GM21786 (cell line): ENCODE data around the gene ENTPD1.
"Not testable (repeated sequence)": the region's sequence is repeated elsewhere in the genome, so short reads cannot be mapped to it uniquely, and the experiment has no call there.

Experiments used
- ATAC-seq: cut with Tn5 transposase; IDR thresholded peaks from one replicate; pipeline ENCODE4 v1.9.1; 2021; ENCODE audit not compliant: unreplicated experiment

ENTPD1 gene, protein sequence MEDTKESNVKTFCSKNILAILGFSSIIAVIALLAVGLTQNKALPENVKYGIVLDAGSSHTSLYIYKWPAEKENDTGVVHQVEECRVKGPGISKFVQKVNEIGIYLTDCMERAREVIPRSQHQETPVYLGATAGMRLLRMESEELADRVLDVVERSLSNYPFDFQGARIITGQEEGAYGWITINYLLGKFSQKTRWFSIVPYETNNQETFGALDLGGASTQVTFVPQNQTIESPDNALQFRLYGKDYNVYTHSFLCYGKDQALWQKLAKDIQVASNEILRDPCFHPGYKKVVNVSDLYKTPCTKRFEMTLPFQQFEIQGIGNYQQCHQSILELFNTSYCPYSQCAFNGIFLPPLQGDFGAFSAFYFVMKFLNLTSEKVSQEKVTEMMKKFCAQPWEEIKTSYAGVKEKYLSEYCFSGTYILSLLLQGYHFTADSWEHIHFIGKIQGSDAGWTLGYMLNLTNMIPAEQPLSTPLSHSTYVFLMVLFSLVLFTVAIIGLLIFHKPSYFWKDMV

DNA sequence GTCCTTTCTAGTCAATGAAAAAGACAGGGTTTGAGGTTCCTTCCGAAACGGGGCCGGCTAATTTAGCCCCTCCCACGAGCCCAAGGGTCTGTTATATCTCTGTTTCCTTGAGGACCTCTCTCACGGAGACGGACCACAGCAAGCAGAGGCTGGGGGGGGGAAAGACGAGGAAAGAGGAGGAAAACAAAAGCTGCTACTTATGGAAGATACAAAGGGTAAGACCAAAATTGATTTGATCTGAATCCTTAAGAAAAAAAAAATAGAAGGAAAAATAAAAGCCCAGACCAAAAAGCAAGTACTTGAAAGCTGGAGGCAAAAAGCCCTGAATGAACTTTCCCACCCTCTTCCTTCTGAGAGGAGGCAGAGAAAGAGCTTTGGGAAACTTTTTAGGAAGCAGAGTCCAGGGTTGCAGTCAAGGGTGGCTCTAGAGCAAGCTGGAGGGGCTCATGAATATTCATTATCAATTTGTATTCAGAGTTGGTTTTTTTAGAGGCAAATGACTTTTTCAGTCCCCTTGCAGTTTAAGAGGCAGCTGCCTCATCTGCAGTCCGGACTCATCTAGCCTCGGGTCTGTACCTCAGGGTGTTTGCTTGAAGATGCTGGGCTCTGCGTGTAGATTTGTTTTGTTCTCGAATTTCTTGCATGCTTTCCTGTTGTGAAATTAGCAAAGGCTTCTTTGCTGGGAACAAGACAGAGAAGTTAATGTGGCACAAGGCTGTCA, at the start of gene ENTPD1:
TSS of gene ENTPD1 (plus strand) at position 123 of the 721 bp plus-strand sequence. CDS start at position 200, 77 bp downstream.
- peak; percentile 15 for ATAC-seq

DNA sequence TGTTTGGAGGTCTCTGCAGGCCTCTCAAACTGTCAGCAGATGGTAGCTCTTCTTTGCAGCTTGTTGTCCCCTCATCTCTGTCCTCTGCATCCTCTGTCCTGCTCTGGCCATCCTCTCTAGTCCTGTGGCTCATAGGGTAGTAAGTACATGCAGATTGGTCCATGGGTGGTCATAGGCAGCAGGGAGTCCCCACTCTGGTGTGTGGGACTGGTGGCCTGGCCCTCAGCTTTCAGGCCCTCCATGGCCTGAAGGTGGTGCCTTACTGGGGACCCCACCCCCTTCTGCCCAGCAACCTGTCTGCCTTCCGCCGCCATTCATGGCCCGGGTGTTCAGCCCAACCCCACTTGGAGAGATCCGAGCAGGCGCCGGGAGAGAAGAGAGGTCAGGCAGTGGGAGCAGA, 49.4 kb upstream of the ENTPD1 start:
- no peak for ATAC-seq

DNA sequence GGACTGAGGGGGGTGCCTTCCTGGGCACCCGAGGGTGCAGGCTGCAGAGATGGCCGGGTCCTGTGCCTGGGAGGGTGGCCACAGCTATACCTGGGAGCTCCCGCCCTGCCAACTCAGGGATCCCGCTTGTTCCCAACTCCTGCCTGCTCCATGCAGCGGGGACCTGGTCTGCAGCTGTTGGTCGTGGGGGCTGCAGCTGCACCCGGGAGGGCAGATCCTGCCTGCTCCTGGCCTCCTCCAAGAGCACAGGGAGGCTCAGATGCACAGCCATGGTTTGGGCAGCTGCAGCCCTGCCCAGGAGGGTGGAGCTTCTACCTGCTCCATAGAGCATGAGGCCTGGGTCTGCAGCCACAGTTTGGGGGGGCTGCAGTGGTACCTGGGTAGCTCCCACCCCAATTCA, 49.0 kb upstream of the ENTPD1 start:
- no peak for ATAC-seq

- ATAC-seq = no peak
These were observed 44.5 kb upstream of the ENTPD1 start for GRCh38 chr10:95711492-95711891.

GRCh38 chr10:95716466-95716865, 39.5 kb upstream of the ENTPD1 start:
- ATAC-seq = no peak

- ATAC-seq = no peak
These were observed 39.1 kb upstream of the ENTPD1 start for GRCh38 chr10:95716866-95717265.

DNA sequence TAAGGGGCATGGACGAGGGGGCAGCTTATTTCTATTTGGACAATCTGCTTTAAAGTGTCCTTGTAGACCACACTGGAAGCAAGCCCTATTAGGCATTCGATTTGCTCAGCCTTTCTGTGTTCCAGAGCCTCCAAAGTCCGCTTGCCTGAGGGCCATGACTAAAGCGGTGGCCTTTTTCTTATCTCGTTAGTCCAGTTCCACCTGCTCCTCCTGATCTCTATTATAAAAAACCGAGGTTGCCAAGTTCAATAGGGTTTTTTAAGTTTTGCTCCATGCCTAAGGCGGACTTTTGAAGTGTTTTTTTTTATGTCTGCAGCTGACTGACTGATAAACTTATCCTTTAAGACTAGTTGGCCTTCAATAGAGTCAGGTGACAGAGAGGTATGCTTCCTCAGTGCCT, 35.2 kb upstream of the ENTPD1 start:
- not testable (repeated sequence) for ATAC-seq

DNA sequence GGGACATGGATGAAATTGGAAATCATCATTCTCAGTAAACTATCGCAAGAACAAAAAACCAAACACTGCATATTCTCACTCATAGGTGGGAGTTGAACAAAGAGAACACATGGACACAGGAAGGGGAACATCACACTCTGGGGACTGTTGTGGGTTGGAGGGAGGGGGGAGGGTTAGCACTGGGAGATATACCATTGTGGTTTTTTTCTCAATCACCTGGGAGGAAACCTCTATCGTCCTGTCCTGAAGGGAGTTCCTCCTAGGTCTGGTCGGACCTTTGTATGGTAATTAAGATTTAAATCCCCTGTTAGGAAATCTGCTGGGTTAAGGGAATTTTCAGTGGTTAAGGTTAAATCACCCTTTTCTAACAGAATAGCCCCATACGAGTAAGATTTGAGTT, 33.5 kb upstream of the ENTPD1 start:
- not testable (repeated sequence) for ATAC-seq

- ATAC-seq = no peak
These were observed 27.4 kb upstream of the ENTPD1 start for GRCh38 chr10:95728526-95728925.

GRCh38 chr10:95729323-95730055, 26.5 kb upstream of the ENTPD1 start:
- ATAC-seq = no peak

- ATAC-seq = no peak
These were observed 25.7 kb upstream of the ENTPD1 start for GRCh38 chr10:95730233-95730632.

- not testable (repeated sequence) for ATAC-seq
These were observed 23.1 kb upstream of the ENTPD1 start for GRCh38 chr10:95732907-95733306.

DNA sequence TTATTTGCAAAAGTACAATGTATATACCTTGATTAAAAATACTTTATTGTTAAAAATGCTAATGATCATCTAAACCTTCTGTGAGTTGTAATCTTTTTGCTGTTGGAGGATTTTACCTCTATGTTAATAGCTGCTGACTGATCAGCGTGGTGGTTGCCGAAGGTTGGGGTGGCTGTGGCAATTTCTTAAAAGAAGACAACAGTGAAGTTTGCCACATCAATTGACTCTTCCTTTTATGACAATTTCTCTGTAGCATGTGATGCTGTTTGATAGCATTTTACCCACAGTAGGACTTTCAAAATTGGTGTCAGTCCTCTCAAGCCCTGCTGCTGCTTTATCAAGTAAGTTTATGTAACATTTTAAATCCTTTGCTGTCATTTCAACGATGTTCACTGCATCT, 16.9 kb upstream of the ENTPD1 start:
- no peak for ATAC-seq

GRCh38 chr10:95741807-95742467, 14.0 kb upstream of the ENTPD1 start:
- peak; percentile 68 for ATAC-seq

GRCh38 chr10:95742485-95742884, 13.5 kb upstream of the ENTPD1 start:
- ATAC-seq = peak; percentile 22

- ATAC-seq = no peak
These were observed 12.9 kb upstream of the ENTPD1 start for GRCh38 chr10:95742962-95743535.

DNA sequence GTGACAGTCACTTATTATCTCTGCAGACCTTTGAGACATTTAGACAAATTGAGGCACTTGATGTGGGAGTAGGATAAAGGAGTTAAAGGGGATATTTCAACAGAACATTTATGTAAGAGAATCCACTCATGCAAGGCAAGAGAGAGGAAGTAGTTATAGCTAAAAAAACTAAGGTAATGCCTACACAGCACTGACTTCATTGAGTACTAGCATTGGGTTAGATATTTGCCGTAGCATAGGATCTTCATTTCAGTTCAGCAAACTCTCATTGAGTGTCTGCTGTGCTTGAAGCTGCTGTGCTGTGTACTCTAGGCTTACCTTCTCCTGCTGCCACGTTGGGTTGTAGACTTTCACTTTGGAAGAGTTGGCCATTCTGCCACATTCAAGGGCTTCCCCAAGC, 10.5 kb upstream of the ENTPD1 start:
- no peak for ATAC-seq

- ATAC-seq = no peak
These were observed 7.6 kb upstream of the ENTPD1 start for GRCh38 chr10:95748349-95748748.

DNA sequence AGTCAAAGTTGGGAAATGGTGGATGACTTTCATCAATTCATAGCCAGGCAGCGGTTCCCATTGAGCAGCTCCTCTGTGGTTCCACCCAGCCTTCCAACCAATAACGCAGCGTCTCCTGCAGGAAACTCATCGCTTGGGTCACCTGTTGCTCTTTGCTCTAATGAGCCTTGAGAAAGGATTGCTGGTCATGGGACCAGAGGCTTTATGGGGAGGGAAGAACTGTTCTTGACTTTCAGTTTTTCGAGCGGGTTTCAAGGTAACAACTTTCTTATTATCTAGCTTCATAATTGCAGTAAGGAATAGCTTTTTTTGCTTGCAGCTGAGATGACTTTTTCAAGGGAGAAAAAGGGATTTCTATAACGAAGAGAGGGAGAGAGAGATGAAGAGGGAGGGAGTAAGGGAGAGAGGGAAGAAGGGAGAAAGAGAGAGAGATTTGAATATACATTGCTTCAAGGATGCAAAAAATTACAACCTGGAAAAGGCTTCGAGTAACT, 405 bp upstream of the ENTPD1 start:
- ATAC-seq = peak; percentile 46
